ENCODE data around the gene PRKAG2.

DNA sequence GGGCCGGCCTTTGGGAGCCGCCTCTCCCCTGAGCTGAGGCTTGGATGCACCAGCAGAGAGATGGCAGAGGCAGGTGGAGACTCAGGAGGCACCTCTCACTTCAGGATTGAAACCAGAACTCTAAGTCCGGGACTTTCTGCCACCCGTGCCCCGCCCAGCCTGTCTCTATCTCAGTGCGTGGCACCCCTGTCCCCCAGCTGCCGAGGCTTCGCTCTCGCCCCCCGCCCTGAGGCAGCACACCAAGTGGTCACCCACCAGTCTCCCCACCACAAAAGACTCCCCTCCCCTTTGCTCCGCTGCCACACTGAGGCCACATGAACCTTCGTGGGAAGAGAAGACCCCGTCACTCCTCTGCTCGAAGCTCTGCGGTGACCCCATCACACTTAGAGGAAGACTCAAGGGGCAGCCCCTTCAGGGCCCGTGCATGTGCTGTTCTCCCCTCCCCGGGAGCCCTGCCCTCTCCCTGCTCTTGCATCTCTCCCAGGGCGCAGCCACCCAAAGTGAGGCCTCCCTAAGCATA is 166.7 kb downstream of the PRKAG2 start:
- TF ChIP-seq EZH2 (IDR thresholded peaks at IDR 0.05; ENCODE audit: insufficient read depth, poor library complexity, severe bottlenecking) (no peak), EZH2phosphoT487 (IDR thresholded peaks at IDR 0.05; ENCODE audit: insufficient read depth, low read depth) (no peak)
